Chondrocyte (in vitro differentiated cells): ENCODE data around the gene TMEM108. TPM values are rescaled to one million over a fixed set of nuclear protein-coding genes. Genes with fewer than 3 reads are reported as not detected.

Experiments
- DNase-seq: peaks from one replicate; pipeline ENCODE4 v3.0.0; 2021; ENCODE audit warnings: mixed read lengths, low spot score
- H3K27ac Mint-ChIP-seq: one replicate; pipeline ENCODE4 v1.8.0; 2021; ENCODE audit warnings: mild to moderate bottlenecking, moderate library complexity, mixed read lengths; ENCODE audit not compliant: unreplicated experiment
- H3K27me3 Mint-ChIP-seq: 2 replicates; pipeline ENCODE4 v1.8.0; 2021; ENCODE audit warnings: low read depth, mixed read lengths
- H3K36me3 Mint-ChIP-seq: 2 replicates; pipeline ENCODE4 v1.8.0; 2021; ENCODE audit warnings: low read depth, mixed read lengths
- H3K4me1 Mint-ChIP-seq: 2 replicates; pipeline ENCODE4 v1.8.0; 2021; ENCODE audit warnings: low read depth, mild to moderate bottlenecking, mixed read lengths
- H3K4me3 Mint-ChIP-seq: one replicate; pipeline ENCODE4 v1.8.0; 2021; ENCODE audit warnings: mild to moderate bottlenecking, moderate library complexity, mixed read lengths; ENCODE audit not compliant: unreplicated experiment
- H3K9me3 Mint-ChIP-seq: 2 replicates; pipeline ENCODE4 v1.8.0; 2021; ENCODE audit warnings: low read depth, mixed read lengths
- total RNA-seq: library from RNA; stranded (reverse); gene quantifications from 3 replicates; pipeline ENCODE4 v1.2.1, GENCODE V29; 2021
- TF ChIP-seq, protein P1 (sequence below): fragments of 200-600 bp; sonication (generic); IDR thresholded peaks from 2 replicates; pipeline ENCODE4 v1.5.0; 2021; ENCODE audit warnings: antibody characterized with exemption, mild to moderate bottlenecking, moderate library complexity

TMEM108 gene
- total RNA-seq, 1 donor from 2014 or later, result 5.6 TPM

DNA sequence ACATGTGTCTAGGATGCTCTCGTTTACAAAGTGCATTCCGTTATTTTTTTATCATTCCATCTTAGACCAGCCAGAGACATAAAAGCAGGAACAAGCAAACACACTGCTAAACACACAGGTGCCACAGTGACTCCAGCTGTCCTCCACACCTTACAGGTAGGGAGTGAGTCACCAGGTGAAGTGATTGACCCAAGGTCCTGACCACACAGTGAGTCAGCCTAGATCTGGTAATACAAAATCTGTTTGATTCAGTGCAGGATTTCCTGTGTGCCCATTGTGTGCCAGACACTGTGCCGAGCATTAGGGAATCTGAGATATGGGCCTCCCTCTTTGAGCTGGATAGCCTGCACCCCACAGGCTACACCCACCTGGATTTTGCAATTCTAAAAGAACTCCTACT is 345.0 kb downstream of the TMEM108 start:
- H3K27ac Mint-ChIP-seq, result no peak overlapping the region
- TF ChIP-seq, protein P1, sequence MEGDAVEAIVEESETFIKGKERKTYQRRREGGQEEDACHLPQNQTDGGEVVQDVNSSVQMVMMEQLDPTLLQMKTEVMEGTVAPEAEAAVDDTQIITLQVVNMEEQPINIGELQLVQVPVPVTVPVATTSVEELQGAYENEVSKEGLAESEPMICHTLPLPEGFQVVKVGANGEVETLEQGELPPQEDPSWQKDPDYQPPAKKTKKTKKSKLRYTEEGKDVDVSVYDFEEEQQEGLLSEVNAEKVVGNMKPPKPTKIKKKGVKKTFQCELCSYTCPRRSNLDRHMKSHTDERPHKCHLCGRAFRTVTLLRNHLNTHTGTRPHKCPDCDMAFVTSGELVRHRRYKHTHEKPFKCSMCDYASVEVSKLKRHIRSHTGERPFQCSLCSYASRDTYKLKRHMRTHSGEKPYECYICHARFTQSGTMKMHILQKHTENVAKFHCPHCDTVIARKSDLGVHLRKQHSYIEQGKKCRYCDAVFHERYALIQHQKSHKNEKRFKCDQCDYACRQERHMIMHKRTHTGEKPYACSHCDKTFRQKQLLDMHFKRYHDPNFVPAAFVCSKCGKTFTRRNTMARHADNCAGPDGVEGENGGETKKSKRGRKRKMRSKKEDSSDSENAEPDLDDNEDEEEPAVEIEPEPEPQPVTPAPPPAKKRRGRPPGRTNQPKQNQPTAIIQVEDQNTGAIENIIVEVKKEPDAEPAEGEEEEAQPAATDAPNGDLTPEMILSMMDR, result no peak
- DNase-seq, result no peak
- no peak overlapping the region for H3K4me3 Mint-ChIP-seq
- H3K9me3 Mint-ChIP-seq, result no peaks in the 10 kb centered on the region
- peaks cover 3% of the 10 kb centered on the region for H3K27me3 Mint-ChIP-seq
- no peaks in the 10 kb centered on the region for H3K36me3 Mint-ChIP-seq
- peaks cover 8% of the 10 kb centered on the region for H3K4me1 Mint-ChIP-seq

DNA sequence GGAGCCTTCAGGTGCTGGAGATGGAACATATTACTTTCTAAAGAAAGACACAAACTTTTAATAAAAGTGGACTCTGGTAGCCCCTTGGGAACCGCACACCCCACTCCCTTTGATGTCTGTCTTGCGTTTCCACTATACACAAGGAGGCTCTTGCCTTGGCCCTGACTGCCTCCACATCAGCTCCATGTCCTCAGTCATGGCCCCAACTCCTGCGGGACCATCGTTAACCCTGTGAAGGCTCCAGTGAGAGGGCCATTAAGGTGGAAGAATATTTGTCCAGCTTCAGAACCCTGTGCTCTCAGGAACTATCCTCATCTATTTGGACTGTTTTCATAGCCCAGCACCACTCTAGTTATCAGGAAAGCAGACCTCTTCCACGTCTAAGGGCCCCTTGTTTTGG is 345.6 kb downstream of the TMEM108 start:
- H3K9me3 Mint-ChIP-seq, result no peaks in the 10 kb centered on the region
- H3K27me3 Mint-ChIP-seq, result peaks cover 3% of the 10 kb centered on the region
- no peak overlapping the region for H3K4me3 Mint-ChIP-seq
- TF ChIP-seq, protein P1, result no peak
- H3K4me1 Mint-ChIP-seq, result peaks cover 8% of the 10 kb centered on the region
- no peak for DNase-seq
- no peaks in the 10 kb centered on the region for H3K36me3 Mint-ChIP-seq
- no peak overlapping the region for H3K27ac Mint-ChIP-seq

DNA sequence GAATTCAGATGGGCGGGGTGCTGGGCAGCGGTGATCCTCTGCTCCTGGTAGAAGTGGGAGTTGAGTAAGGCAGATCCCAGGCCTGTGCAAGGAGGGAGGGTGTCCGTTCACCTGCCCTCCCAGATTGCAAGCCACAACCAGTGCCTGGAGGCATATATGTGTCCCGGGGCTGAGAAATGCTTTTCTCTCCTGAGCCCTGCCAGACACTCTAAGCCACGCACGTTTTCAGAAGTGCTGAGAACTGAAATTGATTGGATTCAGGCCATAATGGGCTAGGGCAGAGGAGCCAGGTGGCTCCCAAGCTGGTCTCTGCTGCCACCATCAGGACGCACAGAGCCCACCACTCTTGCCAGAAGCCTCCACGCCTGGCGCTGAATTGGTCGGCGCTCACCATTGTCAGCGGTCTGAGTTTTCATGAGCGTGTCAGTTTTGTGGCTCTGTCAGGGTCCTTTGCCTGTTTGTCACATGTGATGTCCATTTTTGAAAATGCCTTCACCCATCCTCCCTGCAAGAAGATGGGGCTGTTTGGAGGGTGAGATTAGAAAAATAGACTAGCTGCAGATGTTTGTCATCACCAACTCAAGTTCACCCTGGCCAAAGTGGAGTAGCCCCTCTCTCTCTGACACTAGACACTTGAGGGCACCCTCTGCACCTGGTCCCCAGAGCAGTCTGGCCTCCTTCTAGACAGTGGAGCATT is 346.3 kb downstream of the TMEM108 start:
- H3K36me3 Mint-ChIP-seq, result no peaks in the 10 kb centered on the region
- no peaks in the 10 kb centered on the region for H3K9me3 Mint-ChIP-seq
- H3K4me3 Mint-ChIP-seq, result no peak overlapping the region
- TF ChIP-seq, protein P1, result peak; percentile 94
- H3K27me3 Mint-ChIP-seq, result peaks cover 3% of the 10 kb centered on the region
- H3K27ac Mint-ChIP-seq, result no peak overlapping the region
- H3K4me1 Mint-ChIP-seq, result peaks cover 8% of the 10 kb centered on the region
- no peak for DNase-seq

DNA sequence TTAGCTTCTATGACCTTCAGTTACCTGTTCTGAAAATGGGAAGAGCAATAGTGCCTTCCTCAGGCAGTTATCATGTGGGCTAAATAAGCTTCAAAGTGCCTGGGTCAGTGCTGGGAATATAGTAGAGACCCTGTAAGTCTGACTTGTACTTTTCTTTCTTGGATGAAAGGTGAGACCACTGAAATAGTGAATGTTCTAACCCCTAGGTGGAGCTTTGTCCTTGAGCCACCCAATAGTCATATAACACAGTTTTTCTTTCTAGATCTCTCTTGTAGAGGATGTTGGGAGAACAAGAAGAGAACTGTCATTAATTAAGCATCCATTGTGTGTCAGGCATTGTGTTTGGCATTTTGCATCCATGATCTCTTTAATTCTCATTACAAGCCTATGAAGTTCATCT is 348.7 kb downstream of the TMEM108 start:
- Mint-ChIP-seq H3K36me3 (no peaks in the 10 kb centered on the region), H3K27me3 (no peaks in the 10 kb centered on the region), H3K9me3 (no peaks in the 10 kb centered on the region), H3K4me3 (no peak overlapping the region), H3K27ac (no peak overlapping the region), H3K4me1 (peaks cover 8% of the 10 kb centered on the region)
- TF ChIP-seq, protein P1, result peak; percentile 47
- no peak for DNase-seq

- no peak for DNase-seq
- TF ChIP-seq, protein P1, result no peak
- Mint-ChIP-seq H3K27me3 (no peaks in the 10 kb centered on the region), H3K4me3 (no peak overlapping the region), H3K4me1 (peaks cover 8% of the 10 kb centered on the region), H3K36me3 (no peaks in the 10 kb centered on the region), H3K9me3 (no peaks in the 10 kb centered on the region), H3K27ac (no peak overlapping the region)
Measured at GRCh38 chr3:133387341-133387740, 349.1 kb downstream of the TMEM108 start.
